Chondrocyte (in vitro differentiated cells): Measurements from ENCODE around the gene MRPL20. TPM values are rescaled to one million over a fixed set of nuclear protein-coding genes. Genes with fewer than 3 reads are reported as not detected.

ENCODE experiments used
- DNase-seq: peaks from one replicate; pipeline ENCODE4 v3.0.0; 2021; ENCODE audit warnings: mixed read lengths, low spot score
- H3K27ac Mint-ChIP-seq: one replicate; pipeline ENCODE4 v1.8.0; 2021; ENCODE audit warnings: mild to moderate bottlenecking, moderate library complexity, mixed read lengths; ENCODE audit not compliant: unreplicated experiment
- H3K27me3 Mint-ChIP-seq: 2 replicates; pipeline ENCODE4 v1.8.0; 2021; ENCODE audit warnings: low read depth, mixed read lengths
- H3K36me3 Mint-ChIP-seq: 2 replicates; pipeline ENCODE4 v1.8.0; 2021; ENCODE audit warnings: low read depth, mixed read lengths
- H3K4me1 Mint-ChIP-seq: 2 replicates; pipeline ENCODE4 v1.8.0; 2021; ENCODE audit warnings: low read depth, mild to moderate bottlenecking, mixed read lengths
- H3K4me3 Mint-ChIP-seq: one replicate; pipeline ENCODE4 v1.8.0; 2021; ENCODE audit warnings: mild to moderate bottlenecking, moderate library complexity, mixed read lengths; ENCODE audit not compliant: unreplicated experiment
- H3K9me3 Mint-ChIP-seq: 2 replicates; pipeline ENCODE4 v1.8.0; 2021; ENCODE audit warnings: low read depth, mixed read lengths
- total RNA-seq: library from RNA; stranded (reverse); gene quantifications from 3 replicates; pipeline ENCODE4 v1.2.1, GENCODE V29; 2021
- TF ChIP-seq, protein P1 (sequence below): fragments of 200-600 bp; sonication (generic); IDR thresholded peaks from 2 replicates; pipeline ENCODE4 v1.5.0; 2021; ENCODE audit warnings: antibody characterized with exemption, mild to moderate bottlenecking, moderate library complexity

The MRPL20 gene
- total RNA-seq, 1 donor from 2014 or later, result 75.7 TPM

DNA sequence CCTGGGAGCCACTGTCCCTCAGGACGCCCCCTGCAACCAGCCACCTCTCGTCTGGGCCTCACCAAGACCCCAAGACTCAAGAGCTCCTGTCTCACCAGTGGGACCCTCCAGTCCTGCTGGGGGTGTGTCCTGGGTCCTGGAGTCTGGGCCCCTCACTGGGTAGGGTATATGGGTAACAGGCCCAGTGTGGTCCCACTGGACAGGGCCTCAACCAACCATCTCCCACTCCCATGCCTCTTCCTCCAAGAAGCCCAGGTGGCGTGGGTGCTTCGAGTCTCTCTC lies 27.7 kb upstream of the MRPL20 start:
- TF ChIP-seq, protein P1, sequence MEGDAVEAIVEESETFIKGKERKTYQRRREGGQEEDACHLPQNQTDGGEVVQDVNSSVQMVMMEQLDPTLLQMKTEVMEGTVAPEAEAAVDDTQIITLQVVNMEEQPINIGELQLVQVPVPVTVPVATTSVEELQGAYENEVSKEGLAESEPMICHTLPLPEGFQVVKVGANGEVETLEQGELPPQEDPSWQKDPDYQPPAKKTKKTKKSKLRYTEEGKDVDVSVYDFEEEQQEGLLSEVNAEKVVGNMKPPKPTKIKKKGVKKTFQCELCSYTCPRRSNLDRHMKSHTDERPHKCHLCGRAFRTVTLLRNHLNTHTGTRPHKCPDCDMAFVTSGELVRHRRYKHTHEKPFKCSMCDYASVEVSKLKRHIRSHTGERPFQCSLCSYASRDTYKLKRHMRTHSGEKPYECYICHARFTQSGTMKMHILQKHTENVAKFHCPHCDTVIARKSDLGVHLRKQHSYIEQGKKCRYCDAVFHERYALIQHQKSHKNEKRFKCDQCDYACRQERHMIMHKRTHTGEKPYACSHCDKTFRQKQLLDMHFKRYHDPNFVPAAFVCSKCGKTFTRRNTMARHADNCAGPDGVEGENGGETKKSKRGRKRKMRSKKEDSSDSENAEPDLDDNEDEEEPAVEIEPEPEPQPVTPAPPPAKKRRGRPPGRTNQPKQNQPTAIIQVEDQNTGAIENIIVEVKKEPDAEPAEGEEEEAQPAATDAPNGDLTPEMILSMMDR, result no peak
- Mint-ChIP-seq H3K4me3 (peak overlapping the region; percentile 51), H3K36me3 (no peaks in the 10 kb centered on the region), H3K9me3 (no peaks in the 10 kb centered on the region), H3K4me1 (peaks cover 39% of the 10 kb centered on the region), H3K27ac (no peak overlapping the region), H3K27me3 (no peaks in the 10 kb centered on the region)
- DNase-seq, result no peak

DNA sequence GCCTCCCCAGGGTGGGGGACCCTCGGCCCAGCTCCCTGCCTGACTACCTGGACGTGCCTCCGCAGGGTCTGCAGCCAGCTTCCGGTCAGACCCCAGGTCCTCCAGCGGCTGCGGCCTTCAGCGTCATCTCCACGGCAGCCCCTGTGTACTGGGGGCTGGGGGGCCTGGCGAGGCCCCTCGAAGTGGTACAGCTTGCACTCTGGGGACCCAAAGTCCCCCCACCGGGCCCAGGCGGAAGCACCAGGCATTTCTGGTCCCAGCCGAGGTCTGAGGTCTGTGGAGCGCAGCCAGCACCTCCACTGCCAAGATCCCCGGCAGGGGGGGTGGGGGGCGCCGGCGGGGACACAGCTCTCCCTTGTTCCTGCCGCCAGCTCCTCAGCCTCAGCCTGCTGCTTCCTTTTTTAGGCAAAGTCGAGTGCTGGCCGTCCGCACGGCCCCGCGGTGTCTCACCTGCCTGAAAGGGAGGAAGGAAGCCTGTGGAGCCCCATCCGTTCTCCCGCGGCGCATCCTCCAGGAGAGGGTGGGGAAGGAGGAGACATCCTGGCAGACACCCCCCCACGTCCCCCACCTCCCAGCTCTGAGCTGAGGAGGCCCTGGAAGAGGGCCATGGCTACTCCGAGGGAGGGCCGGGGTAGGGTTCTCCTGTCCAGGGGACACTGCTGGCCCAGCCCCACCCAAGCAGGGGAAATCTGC lies 27.2 kb upstream of the MRPL20 start:
- no peak for DNase-seq
- Mint-ChIP-seq H3K36me3 (no peaks in the 10 kb centered on the region), H3K9me3 (no peaks in the 10 kb centered on the region), H3K27me3 (no peaks in the 10 kb centered on the region), H3K4me1 (peaks cover 43% of the 10 kb centered on the region), H3K4me3 (peak overlapping the region; percentile 19), H3K27ac (peak overlapping the region; percentile 59)
- TF ChIP-seq, protein P1, result no peak

GRCh38 chr1:1433804-1434130 lies 26.7 kb upstream of the MRPL20 start:
- no peaks in the 10 kb centered on the region for H3K36me3 Mint-ChIP-seq
- H3K4me1 Mint-ChIP-seq, result peaks cover 43% of the 10 kb centered on the region
- DNase-seq, result no peak
- no peaks in the 10 kb centered on the region for H3K9me3 Mint-ChIP-seq
- TF ChIP-seq, protein P1, result no peak
- no peak overlapping the region for H3K4me3 Mint-ChIP-seq
- H3K27ac Mint-ChIP-seq, result peak overlapping the region; percentile 59
- no peaks in the 10 kb centered on the region for H3K27me3 Mint-ChIP-seq

- Mint-ChIP-seq H3K27me3 (no peaks in the 10 kb centered on the region), H3K4me3 (no peak overlapping the region), H3K9me3 (no peaks in the 10 kb centered on the region), H3K36me3 (no peaks in the 10 kb centered on the region), H3K4me1 (peaks cover 43% of the 10 kb centered on the region), H3K27ac (peak overlapping the region; percentile 59)
- peak; percentile 91 for DNase-seq
- TF ChIP-seq, protein P1, result no peak
These were observed 26.1 kb upstream of the MRPL20 start for GRCh38 chr1:1432951-1433803.

DNA sequence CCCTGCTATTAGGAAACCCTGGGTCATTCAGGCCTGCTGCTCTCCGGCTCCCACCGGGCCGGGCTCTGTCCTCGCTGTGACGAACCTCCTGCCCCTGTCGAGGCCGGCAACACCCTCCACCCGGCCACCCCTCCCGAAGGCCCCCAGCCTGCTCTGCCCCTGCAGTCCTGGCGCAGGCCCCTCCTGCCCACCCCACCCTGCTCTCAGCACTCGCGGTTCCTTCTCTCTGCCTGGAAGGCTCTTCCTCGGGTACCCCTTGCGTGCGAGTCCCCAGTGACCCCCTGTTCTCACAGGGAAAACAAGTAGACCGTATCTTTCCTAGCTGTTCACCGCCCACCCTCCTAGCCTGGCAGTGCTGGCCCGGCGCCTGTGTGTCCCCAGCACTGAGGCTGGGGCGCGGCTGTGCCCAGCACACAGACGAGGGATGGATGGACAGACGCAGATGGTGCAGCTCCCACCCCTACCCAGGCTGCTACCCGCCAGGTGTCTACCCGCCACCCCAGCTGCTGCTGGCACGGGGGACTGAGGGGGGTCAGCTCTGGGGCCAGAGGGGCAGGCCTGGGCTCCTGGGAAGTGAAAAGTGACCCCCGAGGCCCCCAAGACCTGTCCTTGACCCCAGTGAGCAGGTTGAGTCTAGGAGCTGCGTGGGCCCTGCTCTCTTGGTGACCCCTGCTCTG lies 25.3 kb upstream of the MRPL20 start:
- no peaks in the 10 kb centered on the region for H3K27me3 Mint-ChIP-seq

More for the DNA sequence above, 25.3 kb upstream of the MRPL20 start:
- peak overlapping the region; percentile 75 for H3K27ac Mint-ChIP-seq
- TF ChIP-seq, protein P1, result no peak
- H3K36me3 Mint-ChIP-seq, result no peaks in the 10 kb centered on the region
- no peak overlapping the region for H3K4me3 Mint-ChIP-seq
- peaks cover 43% of the 10 kb centered on the region for H3K4me1 Mint-ChIP-seq
- DNase-seq, result peak; percentile 88
- H3K9me3 Mint-ChIP-seq, result no peaks in the 10 kb centered on the region
